Chondrocyte (in vitro differentiated cells): ENCODE results near the gene THADA. TPM values are rescaled to one million over a fixed set of nuclear protein-coding genes. Genes with fewer than 3 reads are reported as not detected.
A peak's percentile ranks its signal among the peaks of the same experiment; 100 is the strongest.

Source experiments
- DNase-seq: peaks from one replicate; pipeline ENCODE4 v3.0.0; 2021; ENCODE audit warnings: mixed read lengths, low spot score
- H3K27ac Mint-ChIP-seq: one replicate; pipeline ENCODE4 v1.8.0; 2021; ENCODE audit warnings: mild to moderate bottlenecking, moderate library complexity, mixed read lengths; ENCODE audit not compliant: unreplicated experiment
- H3K27me3 Mint-ChIP-seq: 2 replicates; pipeline ENCODE4 v1.8.0; 2021; ENCODE audit warnings: low read depth, mixed read lengths
- H3K36me3 Mint-ChIP-seq: 2 replicates; pipeline ENCODE4 v1.8.0; 2021; ENCODE audit warnings: low read depth, mixed read lengths
- H3K4me1 Mint-ChIP-seq: 2 replicates; pipeline ENCODE4 v1.8.0; 2021; ENCODE audit warnings: low read depth, mild to moderate bottlenecking, mixed read lengths
- H3K4me3 Mint-ChIP-seq: one replicate; pipeline ENCODE4 v1.8.0; 2021; ENCODE audit warnings: mild to moderate bottlenecking, moderate library complexity, mixed read lengths; ENCODE audit not compliant: unreplicated experiment
- H3K9me3 Mint-ChIP-seq: 2 replicates; pipeline ENCODE4 v1.8.0; 2021; ENCODE audit warnings: low read depth, mixed read lengths
- CTCF ChIP-seq: fragments of 200-600 bp; sonication (generic); IDR thresholded peaks from 2 replicates; pipeline ENCODE4 v1.5.0; 2021; ENCODE audit warnings: antibody characterized with exemption, mild to moderate bottlenecking, moderate library complexity
- total RNA-seq: library from RNA; stranded (reverse); gene quantifications from 3 replicates; pipeline ENCODE4 v1.2.1, GENCODE V29; 2021

THADA gene
- total RNA-seq, 1 donor from 2014 or later = 28.4 TPM

- Mint-ChIP-seq H3K9me3 (peaks cover 7% of the 10 kb centered on the region), H3K4me1 (peaks cover 87% of the 10 kb centered on the region), H3K27me3 (no peaks in the 10 kb centered on the region), H3K36me3 (peaks cover 2% of the 10 kb centered on the region), H3K4me3 (no peak overlapping the region), H3K27ac (peak overlapping the region; percentile 92)
- no peak for DNase-seq
- TF ChIP-seq CTCF = no peak
These were observed 253.7 kb downstream of the THADA start for GRCh38 chr2:43341959-43342757.

GRCh38 chr2:43340945-43341356 lies 254.9 kb downstream of the THADA start:
- DNase-seq = no peak
- no peak for TF ChIP-seq CTCF
- peak overlapping the region; percentile 23 for H3K4me3 Mint-ChIP-seq
- peaks cover 83% of the 10 kb centered on the region for H3K4me1 Mint-ChIP-seq
- H3K27ac Mint-ChIP-seq = peak overlapping the region; percentile 92
- peaks cover 3% of the 10 kb centered on the region for H3K36me3 Mint-ChIP-seq
- H3K27me3 Mint-ChIP-seq = no peaks in the 10 kb centered on the region
- H3K9me3 Mint-ChIP-seq = peaks cover 7% of the 10 kb centered on the region

- peaks cover 2% of the 10 kb centered on the region for H3K36me3 Mint-ChIP-seq
- H3K9me3 Mint-ChIP-seq = peaks cover 7% of the 10 kb centered on the region
- H3K4me1 Mint-ChIP-seq = peaks cover 79% of the 10 kb centered on the region
- H3K4me3 Mint-ChIP-seq = no peak overlapping the region
- no peak for DNase-seq
- H3K27ac Mint-ChIP-seq = peak overlapping the region; percentile 92
- TF ChIP-seq CTCF = no peak
- no peaks in the 10 kb centered on the region for H3K27me3 Mint-ChIP-seq
These were observed 255.8 kb downstream of the THADA start for GRCh38 chr2:43340066-43340465.

DNA sequence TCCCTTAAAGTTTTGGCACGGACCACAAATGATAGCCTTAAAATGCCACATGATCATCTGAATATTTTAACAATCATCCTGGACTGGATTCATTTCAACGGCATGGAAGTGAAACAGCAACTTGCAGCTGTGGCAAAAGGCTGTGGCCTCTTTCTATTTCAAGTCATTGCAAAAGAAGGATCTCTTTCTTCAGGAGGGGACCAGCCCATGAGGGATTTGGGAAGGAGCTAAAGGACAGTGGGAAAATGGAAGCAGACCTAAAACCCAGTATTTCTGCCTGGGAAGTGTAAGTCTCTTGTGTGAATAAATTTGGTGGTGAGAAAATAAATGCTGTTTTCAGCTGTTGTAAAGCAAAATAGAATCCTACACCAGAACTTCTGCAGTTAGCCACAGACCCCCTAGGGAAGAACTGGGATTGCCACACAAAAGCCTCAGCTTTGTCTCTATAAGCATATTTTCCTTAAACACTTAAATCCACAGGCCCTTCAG lies 262.1 kb downstream of the THADA start:
- TF ChIP-seq CTCF = no peak
- Mint-ChIP-seq H3K27me3 (no peaks in the 10 kb centered on the region), H3K36me3 (peaks cover 2% of the 10 kb centered on the region), H3K4me1 (peaks cover 67% of the 10 kb centered on the region), H3K27ac (peak overlapping the region; percentile 99), H3K4me3 (peak overlapping the region; percentile 54), H3K9me3 (peaks cover 4% of the 10 kb centered on the region)
- no peak for DNase-seq

DNA sequence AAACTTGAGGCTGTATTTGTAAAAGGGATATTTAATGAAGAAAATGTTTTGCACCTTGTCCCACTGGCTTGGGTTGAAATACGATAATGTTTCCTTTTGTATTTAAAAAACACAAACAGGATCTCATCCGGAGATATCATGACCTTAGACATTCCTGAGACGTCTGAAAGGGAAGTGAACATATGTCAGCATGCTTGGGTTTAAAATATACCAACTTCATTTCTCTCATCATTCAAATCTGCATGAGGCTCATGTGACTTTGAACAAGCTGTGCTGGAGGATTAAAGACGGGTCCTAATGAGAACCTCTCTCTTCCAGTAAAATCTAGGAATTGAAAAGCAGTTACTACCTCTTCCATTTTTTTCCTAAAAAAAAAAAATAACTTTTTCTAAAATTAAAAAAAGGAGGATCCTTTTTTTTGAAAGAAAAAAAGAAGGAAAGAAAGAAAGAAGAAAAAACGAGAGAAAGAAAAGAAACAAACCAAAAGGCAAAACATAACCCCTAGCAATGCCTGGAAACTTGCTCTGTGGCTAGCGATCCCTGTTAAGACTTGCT lies 262.7 kb downstream of the THADA start:
- Mint-ChIP-seq H3K9me3 (no peaks in the 10 kb centered on the region), H3K27me3 (no peaks in the 10 kb centered on the region), H3K4me3 (peak overlapping the region; percentile 54), H3K4me1 (peaks cover 69% of the 10 kb centered on the region), H3K36me3 (peaks cover 2% of the 10 kb centered on the region), H3K27ac (peak overlapping the region; percentile 99)
- TF ChIP-seq CTCF = no peak
- no peak for DNase-seq
